Stomach (tissue), 9 donors: Measurements from ENCODE around the gene CENPP. TPM values are rescaled to one million over a fixed set of nuclear protein-coding genes. Genes with fewer than 3 reads are reported as not detected.

Source experiments
- DNase-seq, 2 donors: peaks; one replicate each; pipeline versions ENCODE4 v3.0.0 to v3.0.0-alpha.2; 2013 to 2019
- H3K27ac ChIP-seq, 5 donors: fragments of 200-600 bp in 4 of 5; sonication (generic) in 4 of 5; one replicate each; pipeline ENCODE4 v1.5.1; 2013 to 2019; ENCODE audit warnings: mild to moderate bottlenecking in 1 of 5, moderate library complexity in 1 of 5
- H3K27me3 ChIP-seq, 3 donors: fragments of 200-600 bp; sonication (generic); one replicate each; pipeline ENCODE4 v1.5.1; 2017 to 2019; ENCODE audit warnings: mixed run types in 1 of 3
- H3K36me3 ChIP-seq, 4 donors: fragments of 200-600 bp; sonication (generic); 1 replicate in 3 of 4; 2 replicates in 1 of 4; pipeline ENCODE4 v1.5.1; 2016 to 2019
- H3K4me1 ChIP-seq, 4 donors: fragments of 200-600 bp; sonication (generic); one replicate each; pipeline ENCODE4 v1.5.1; 2016 to 2019
- H3K4me3 ChIP-seq, 4 donors: fragments of 200-600 bp; sonication (generic) in 3 of 4; one replicate each; pipeline ENCODE4 v1.5.1; 2016 to 2019; ENCODE audit warnings: mild to moderate bottlenecking in 1 of 4
- H3K9me3 ChIP-seq, 4 donors: fragments of 200-600 bp; sonication (generic); one replicate each; pipeline ENCODE4 v1.5.1; 2016 to 2019
- CTCF ChIP-seq, 7 experiments: fragments of 450-650 bp in 4 of 7; fragments of 200-600 bp in 3 of 7; sonication (generic) in 3 of 7; IDR thresholded peaks; one replicate each; pipeline ENCODE4 v1.5.1; 2016 to 2019; ENCODE audit warnings: antibody characterized with exemption in 7 of 7, control low read depth in 2 of 7, mild to moderate bottlenecking in 1 of 7
- EP300 ChIP-seq: sonication (generic); formaldehyde crosslinking; IDR thresholded peaks from one replicate; pipeline ENCODE4 v1.6.1; 2017; ENCODE audit warnings: antibody characterized with exemption
- POLR2A ChIP-seq, 4 donors: fragments of 450-650 bp; IDR thresholded peaks; one replicate each; pipeline ENCODE4 v1.6.1; 2016; ENCODE audit warnings: antibody characterized with exemption in 4 of 4, control low read depth in 2 of 4, mild to moderate bottlenecking in 1 of 4, moderate library complexity in 1 of 4
- POLR2AphosphoS5 ChIP-seq, 3 donors: sonication (generic); formaldehyde crosslinking; IDR thresholded peaks; one replicate each; pipeline ENCODE4 v1.6.1; 2016; ENCODE audit warnings: antibody characterized with exemption in 3 of 3
- WGBS, 5 donors: extraction: QIAGEN DNeasy Blood & Tissue Kit in 3 of 5; methylation state at CpG; one replicate each; pipeline versions ENCODE4 v1.1.5 to v1.1.7; 2013 to 2018; 5-methylcytosine and 5-hydroxymethylcytosine counted together
- intact Hi-C: fragments of 100-400 bp; cut with DNase I; formaldehyde crosslinking; loops from one replicate; pipeline ENCODE4 v1.15.1; 2023; ENCODE audit warnings: low total_unique reads
- polyA plus RNA-seq, 3 donors: library from polyadenylated mRNA; stranded (reverse); fragments of 200-250 nt; gene quantifications; one replicate each; pipeline ENCODE4 v1.2.3, GENCODE V29; 2013
- total RNA-seq, 5 donors: library from RNA; depleted of rRNA; stranded (reverse); fragments of >200 nt; gene quantifications; one replicate each; pipeline versions ENCODE4 v1.1.0 to v1.2.3, GENCODE V29; 2014 to 2016
- donor health status: healthy with polysubstance abuse.
- donor health status: Bipolar disorder and iron deficiency.
- donor health status: healthy.

Gene CENPP
- total and polyA plus RNA-seq, 8 donors, result 1.3 to 37.9 (median 3.2) TPM

DNA sequence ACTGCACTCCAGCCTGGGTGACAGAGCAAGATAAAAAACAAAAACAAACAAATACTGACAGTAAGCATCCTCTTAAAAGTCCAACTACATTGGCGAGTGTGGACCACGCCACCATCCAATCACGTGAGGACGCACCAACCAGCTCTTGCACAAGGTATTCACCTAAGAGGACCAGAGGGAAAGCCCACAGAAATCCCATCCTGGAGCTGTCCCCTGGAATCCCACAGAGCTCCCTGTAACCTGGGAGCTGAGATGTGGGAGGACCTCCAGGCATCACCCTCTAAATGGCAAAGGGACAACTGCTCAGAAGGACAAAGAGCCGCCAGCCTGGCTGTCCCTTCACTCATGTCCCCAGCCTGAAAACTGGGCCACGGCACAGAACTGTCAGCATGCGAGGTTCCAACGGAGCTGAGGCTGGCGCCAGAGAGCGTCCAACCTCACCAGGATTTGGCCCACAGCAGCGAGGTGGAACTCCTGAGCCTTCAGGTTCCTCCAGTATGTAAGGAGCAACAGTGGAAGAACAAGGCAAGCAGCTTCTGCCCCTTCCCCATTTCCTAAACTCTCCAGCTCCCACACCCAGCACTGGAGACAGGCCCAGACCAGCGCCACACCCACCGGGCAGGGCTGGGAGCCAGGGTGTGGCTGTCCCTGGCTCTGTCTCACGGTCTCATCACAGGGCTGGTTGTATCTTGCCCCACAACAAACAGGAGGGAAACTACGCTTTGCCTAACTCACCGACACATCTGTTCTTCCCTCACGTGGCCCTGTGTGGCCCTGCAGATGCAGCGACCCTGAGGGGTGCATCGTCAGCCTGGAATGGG, 328.9 kb downstream of the CENPP start:
- peaks cover 15 to 85% (median 78%) of the 10 kb centered on the region in 4 donors for H3K36me3 ChIP-seq
- no peaks in the 10 kb centered on the region for H3K9me3 ChIP-seq
- peaks cover 0 to 21% (median 3%) of the 10 kb centered on the region in 4 donors for H3K4me1 ChIP-seq
- intact Hi-C loops, result no loop called here
- DNase-seq, result no peak
- H3K27me3 ChIP-seq, result no peaks in the 10 kb centered on the region
- no peak overlapping the region for H3K4me3 ChIP-seq
- WGBS, 5 donors, result 85 to 93% (median 90%) methylated on average over 19 of the region's 19 CpGs
- no peak overlapping the region for H3K27ac ChIP-seq
- TF ChIP-seq POLR2A (IDR thresholded peaks at IDR 0.05) (no peak), EP300 (no peak), POLR2AphosphoS5 (IDR thresholded peaks at IDR 0.05) (no peak), CTCF (IDR thresholded peaks at IDR 0.05) (no peak)

DNA sequence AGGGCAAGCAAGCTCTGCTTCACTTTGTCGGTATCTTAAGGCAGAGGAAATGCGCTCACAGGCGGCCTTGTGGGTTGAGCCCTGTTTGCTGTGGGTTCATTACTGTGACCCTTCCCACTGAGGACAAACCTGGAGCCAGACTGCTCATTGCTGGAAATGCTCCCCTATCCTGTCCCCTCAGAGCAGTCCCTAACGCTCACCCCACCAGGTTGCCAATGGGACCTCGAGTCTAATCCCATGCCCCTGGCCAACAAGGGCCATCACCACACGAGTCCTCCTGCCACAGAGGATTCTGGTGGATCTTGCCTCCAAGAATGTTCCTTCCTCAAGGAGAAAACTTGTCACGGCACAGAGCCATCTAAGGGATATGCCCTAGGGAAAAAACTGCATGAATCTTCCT, 329.6 kb downstream of the CENPP start:
- no peak overlapping the region for H3K27ac ChIP-seq
- 87 to 97% (median 94%) methylated on average over 6 to 7 of the region's 7 CpGs for WGBS, 5 donors
- peaks cover 15 to 80% (median 77%) of the 10 kb centered on the region in 4 donors for H3K36me3 ChIP-seq
- no peaks in the 10 kb centered on the region for H3K9me3 ChIP-seq
- intact Hi-C loops, result no loop called here
- H3K4me1 ChIP-seq, result peaks cover 0 to 19% (median 3%) of the 10 kb centered on the region in 4 donors
- DNase-seq, result no peak
- no peak overlapping the region for H3K4me3 ChIP-seq
- no peaks in the 10 kb centered on the region for H3K27me3 ChIP-seq
- TF ChIP-seq CTCF (IDR thresholded peaks at IDR 0.05) (no peak), EP300 (no peak), POLR2A (IDR thresholded peaks at IDR 0.05) (no peak), POLR2AphosphoS5 (IDR thresholded peaks at IDR 0.05) (no peak)

- no peak for DNase-seq
- Histone ChIP-seq H3K27me3 (no peaks in the 10 kb centered on the region), H3K27ac (no peak overlapping the region), H3K9me3 (no peaks in the 10 kb centered on the region), H3K36me3 (peaks cover 15 to 74% (median 71%) of the 10 kb centered on the region in 4 donors), H3K4me3 (no peak overlapping the region), H3K4me1 (peaks cover 0 to 14% (median 3%) of the 10 kb centered on the region in 4 donors)
- TF ChIP-seq POLR2A (IDR thresholded peaks at IDR 0.05), result no peak
- TF ChIP-seq CTCF (IDR thresholded peaks at IDR 0.05), result no peak
- intact Hi-C loops, result no loop called here
- 79 to 87% (median 84%) methylated on average over 8 to 9 of the region's 9 CpGs for WGBS, 5 donors
Observed at GRCh38 chr9:92655896-92656536, 330.3 kb downstream of the CENPP start.

DNA sequence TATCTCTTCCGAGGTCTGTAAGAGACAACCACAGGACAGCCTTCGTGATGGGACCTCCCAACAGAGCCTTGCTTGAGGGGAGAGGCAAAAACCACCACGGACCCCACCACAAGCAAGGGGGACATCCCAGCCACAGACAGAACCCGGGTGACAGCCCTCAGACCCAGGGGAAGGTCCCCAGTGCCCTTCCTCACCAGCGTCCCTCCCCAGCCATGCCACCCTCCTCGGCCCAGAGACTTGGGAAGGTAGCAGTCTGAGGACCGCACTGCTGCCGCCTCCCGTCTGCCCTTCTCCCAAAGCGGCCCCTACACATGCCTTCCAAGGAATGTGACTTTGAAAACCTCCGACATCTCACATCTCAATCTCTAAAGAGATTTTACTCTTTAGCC, 330.8 kb downstream of the CENPP start:
- no peak for DNase-seq
- peaks cover 0 to 9% (median 3%) of the 10 kb centered on the region in 4 donors for H3K4me1 ChIP-seq
- peaks cover 12 to 69% (median 66%) of the 10 kb centered on the region in 4 donors for H3K36me3 ChIP-seq
- no peaks in the 10 kb centered on the region for H3K27me3 ChIP-seq
- H3K27ac ChIP-seq, result no peak overlapping the region
- WGBS, 5 donors, result 90 to 97% (median 92%) methylated on average over 11 of the region's 11 CpGs
- no peaks in the 10 kb centered on the region for H3K9me3 ChIP-seq
- H3K4me3 ChIP-seq, result no peak overlapping the region
- TF ChIP-seq CTCF (IDR thresholded peaks at IDR 0.05) (no peak), EP300 (no peak), POLR2A (IDR thresholded peaks at IDR 0.05) (no peak), POLR2AphosphoS5 (IDR thresholded peaks at IDR 0.05) (no peak)
- intact Hi-C loops, result no loop called here
